GM19240 (cell line): ENCODE results near the gene OR3A1.
"Not testable (repeated sequence)": the region's sequence is repeated elsewhere in the genome, so short reads cannot be mapped to it uniquely, and the experiment has no call there.

Experiments used
- DNase-seq: peaks from one replicate; pipeline ENCODE4 v3.0.0; 2011; ENCODE audit warnings: low spot score; ENCODE audit not compliant: insufficient read length

The OR3A1 gene, protein sequence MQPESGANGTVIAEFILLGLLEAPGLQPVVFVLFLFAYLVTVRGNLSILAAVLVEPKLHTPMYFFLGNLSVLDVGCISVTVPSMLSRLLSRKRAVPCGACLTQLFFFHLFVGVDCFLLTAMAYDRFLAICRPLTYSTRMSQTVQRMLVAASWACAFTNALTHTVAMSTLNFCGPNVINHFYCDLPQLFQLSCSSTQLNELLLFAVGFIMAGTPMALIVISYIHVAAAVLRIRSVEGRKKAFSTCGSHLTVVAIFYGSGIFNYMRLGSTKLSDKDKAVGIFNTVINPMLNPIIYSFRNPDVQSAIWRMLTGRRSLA

GRCh38 chr17:3298260-3298659 lies at the start of gene OR3A1:
OR3A1 (minus strand) TSS chr17:3298360; CDS start chr17:3292582, 5,778 bp downstream.
- no peak for DNase-seq

DNA sequence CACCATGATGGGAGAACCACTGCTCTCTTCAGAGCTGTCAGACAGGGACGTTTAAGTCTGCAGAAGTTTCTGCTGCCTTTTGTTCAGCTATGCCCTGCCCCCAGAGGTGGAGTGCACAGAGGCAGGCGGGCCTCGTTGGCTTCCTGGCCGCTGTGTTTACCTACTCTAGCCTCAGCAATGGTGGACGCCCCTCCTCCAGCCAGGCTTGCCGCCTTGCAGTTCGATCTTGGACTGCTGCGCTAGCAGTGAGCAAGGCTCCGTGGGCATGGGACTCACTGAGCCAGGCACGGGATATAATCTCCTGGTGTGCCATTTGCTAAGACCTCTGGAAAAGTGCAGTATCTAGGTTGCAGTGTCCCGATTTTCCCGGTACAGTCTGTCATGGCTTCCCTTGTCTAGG lies 44.6 kb upstream of the OR3A1 start:
- DNase-seq: not testable (repeated sequence)

GRCh38 chr17:3335876-3336275 lies 37.7 kb upstream of the OR3A1 start:
- no peak for DNase-seq

DNA sequence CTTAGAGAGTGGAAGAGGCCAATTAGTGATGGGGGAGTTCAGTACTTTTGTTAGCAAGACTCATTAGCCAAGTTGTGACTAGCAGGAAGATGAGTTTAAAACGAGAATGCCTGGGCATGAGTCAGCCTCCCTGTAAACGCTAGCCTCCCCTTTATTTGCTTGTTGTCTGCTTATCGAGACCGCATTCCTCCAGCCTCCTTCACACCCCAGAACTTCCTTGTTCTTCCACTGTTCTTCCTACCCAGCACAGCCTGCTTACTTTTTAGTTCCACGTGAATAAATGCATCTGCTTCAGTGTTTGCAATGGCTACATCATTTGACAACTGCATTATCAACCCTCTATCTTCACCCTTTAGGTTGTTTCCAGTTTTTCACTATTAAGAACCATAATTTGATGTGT lies 20.2 kb upstream of the OR3A1 start:
- DNase-seq: no peak

GRCh38 chr17:3316836-3317235 lies 18.7 kb upstream of the OR3A1 start:
- DNase-seq: no peak

- DNase-seq: no peak
Measured at GRCh38 chr17:3308603-3309002, 10.4 kb upstream of the OR3A1 start.

GRCh38 chr17:3295632-3296031 lies 2.5 kb downstream of the OR3A1 start:
- DNase-seq: no peak

DNA sequence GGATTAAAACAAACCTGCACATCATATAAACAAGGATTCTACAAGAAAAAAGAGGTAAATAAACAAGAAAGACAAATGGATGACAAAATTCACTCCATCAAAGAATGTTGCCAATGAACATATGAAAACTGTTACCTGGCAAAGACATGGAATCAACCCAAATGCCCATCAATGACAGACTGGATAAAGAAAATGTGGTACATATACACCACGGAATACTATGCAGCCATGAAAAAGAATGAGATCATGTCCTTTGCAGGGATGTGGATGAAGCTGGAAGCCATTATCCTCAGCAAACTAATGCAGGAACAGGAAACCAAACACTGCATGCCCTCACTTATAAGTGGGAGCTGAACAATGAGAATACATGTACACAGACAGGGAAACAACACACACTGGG lies 4.6 kb downstream of the OR3A1 start:
- not testable (repeated sequence) for DNase-seq

GRCh38 chr17:3282901-3283300 lies 15.3 kb downstream of the OR3A1 start:
- no peak for DNase-seq

- DNase-seq: no peak
Measured at GRCh38 chr17:3276126-3276525, 22.0 kb downstream of the OR3A1 start.

GRCh38 chr17:3271072-3271848 lies 26.9 kb downstream of the OR3A1 start:
- no peak for DNase-seq

- no peak for DNase-seq
Measured at GRCh38 chr17:3260600-3260999, 37.6 kb downstream of the OR3A1 start.

GRCh38 chr17:3260163-3260562 lies 38.0 kb downstream of the OR3A1 start:
- no peak for DNase-seq

DNA sequence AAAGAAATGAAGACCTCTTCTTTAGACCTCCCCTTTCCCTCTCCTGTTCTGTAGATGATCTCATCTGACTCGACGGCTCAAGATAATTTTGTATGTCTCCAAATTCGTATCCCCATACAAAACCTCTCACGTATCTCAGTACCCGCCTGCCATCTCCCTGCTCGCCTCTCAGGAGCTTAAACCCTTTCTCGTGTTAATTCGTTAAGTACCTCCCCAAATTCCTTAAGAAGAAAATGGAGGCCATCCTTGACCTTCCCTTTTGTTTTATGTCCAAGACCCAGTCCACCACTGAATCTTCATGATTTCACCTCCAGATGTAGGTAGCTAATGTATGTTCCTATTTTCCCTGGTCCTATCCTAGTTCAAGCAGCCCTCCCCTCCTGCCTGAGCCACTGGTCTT lies 41.6 kb downstream of the OR3A1 start:
- no peak for DNase-seq

DNA sequence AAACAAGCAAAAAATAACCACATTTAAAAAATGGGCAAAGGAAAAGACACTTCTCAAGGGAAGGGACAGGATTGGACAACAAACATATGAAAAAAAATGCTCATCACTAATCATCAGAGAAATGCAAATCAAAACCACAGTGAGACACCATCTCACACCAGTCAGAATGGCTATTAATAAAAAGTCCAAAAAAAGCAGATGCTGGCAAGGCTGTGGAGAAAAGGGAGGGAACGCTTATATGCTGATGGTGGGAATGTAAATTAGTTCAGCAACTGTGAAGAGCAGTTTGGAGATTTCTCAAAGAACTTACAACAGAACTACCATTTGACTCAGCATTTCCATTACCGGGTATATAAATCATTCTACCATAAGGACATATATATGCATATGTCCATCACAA lies 49.1 kb downstream of the OR3A1 start:
- DNase-seq: not testable (repeated sequence)

- not testable (repeated sequence) for DNase-seq
Measured at GRCh38 chr17:3244841-3245240, 53.3 kb downstream of the OR3A1 start.

GRCh38 chr17:3241044-3241443 lies 57.1 kb downstream of the OR3A1 start:
- DNase-seq: not testable (repeated sequence)
